ENCODE data around the gene INSRR.

INSRR gene

DNA sequence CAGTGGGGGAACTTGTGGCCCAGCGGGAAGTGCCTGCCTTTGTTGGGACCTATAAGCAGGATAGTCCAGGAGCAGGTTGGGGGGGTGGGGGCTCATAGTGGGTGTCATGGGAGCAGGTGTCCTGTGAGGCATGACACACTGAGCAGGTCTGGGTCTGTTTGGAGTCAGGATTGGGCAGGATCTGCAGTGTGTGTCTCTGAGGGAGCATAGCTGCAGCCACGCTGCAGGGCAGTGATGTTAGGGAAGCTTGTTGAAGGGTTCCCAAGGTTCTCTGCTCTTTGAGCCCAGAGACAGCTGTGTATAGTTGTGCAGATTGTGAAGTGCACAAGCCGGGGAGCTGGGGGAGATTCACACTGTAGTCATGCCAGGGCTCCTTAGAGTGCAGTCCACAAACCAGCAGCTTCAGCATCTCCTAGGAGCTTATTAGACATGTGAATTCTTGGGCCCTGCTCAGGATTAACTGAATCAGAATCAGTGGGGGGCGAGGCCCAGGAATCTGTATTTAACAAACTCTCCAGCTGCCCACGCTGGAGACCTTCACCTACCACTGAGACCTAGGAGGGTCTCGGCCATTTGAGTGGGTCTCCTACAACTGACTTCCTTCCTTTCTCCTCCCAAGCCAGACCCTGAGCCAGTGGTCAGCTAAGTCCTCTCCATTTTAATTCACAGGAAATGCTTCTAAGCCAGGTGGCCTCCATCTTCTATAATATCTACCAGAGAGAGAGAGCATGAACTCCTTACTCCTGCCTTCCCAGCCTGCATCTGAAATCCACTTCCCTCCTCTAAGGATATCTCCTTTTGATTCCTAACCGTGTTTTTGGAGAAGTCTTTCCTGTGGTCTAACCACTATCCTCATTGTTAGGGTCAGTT, 11.1 kb downstream of the INSRR start:
- DNase-seq, result no peak

DNA sequence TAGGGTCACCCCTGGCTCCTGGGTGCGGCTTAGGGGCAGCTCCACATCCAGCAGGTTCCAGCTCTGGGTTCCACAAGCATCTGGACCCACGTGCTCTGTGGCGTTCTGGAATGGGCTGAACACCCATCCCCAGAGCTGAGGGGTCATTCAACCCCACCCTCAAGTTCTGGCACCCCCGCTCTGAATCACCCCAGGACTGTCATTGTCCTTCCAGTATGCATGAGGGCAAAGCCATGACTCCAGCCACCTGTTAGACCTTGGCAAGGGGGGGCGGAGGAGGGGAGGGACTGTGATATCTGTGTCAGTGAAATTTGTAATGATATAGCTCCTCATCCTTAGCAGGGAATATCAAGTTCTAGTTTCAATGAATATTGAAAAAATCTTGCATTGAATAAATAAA, 12.3 kb downstream of the INSRR start:
- no peak for DNase-seq

- DNase-seq, result no peak
Observed at GRCh38 chr1:156845953-156846545, 12.9 kb downstream of the INSRR start.

GRCh38 chr1:156845055-156845952, 13.6 kb downstream of the INSRR start:
- no peak for DNase-seq

DNA sequence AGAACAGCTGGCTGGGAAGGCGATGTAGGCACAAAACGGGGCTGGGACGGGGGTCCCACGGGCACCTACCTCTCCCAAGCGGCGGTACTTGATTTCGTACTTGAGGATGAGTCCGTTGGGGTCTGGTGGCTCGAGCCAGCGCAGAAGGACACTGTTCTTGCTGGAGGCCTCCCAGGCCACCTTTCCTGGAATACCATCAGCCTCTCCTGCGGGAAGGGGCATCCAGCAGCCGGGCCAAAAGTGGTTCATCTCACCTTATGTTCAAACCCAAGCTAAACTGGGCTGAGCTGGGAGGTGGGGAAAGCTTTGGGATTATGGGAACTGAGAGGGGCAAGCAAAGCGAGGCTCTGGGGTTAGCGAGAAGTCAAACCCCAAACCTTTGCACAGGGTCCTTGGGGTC, 14.3 kb downstream of the INSRR start:
- no peak for DNase-seq

DNA sequence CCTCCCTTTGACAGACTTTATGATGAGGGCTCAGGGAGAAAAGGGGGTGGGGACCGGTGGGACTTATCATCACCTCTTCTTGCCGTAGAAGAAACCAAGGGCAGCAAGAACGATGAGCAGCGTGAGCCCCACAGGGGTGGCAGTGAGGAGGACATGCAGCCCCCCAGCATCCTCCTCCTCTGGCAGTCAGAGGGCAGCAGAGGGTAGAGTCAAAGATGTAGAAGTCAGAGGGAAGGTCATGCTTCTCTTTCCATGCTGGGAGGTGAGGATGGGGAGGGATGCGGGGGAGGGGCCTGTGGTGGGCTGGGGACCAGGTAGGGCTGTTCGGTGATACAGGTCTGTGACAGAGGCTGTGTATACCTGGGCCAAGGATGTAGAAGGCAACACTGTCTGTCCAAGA, 14.8 kb downstream of the INSRR start:
- DNase-seq, result no peak

DNA sequence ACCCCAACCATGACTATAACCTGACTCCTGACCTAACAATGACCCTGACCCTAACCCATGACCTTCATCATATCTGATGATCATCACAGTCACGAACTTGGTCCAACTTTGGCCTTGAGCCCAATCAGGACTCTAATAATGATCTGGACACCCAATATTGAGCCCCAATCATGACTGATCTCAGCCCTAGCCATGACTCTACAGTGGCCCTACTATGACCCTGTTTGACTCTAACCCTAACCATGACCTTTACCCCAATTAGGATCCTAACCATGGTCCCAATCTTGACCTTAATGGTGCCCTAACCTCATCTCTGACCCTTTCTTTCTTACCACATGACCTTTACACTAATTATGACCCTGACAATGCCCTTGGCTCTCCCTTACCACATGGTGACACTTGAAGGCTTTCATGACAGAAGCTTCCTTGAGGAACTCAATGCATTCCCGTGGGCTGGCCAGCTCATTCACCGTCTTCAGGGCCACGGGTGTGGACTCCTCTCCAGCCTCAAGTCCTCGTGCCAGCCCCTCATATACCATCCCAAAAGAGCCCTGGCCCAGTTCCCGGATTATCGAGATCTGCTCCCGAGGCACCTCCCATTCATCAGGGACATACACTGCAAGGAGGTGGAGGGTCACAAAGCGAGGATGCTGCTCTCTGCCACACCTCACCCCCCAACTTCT, 16.2 kb downstream of the INSRR start:
- no peak for DNase-seq

- no peak for DNase-seq
Observed at GRCh38 chr1:156841295-156841855, 17.5 kb downstream of the INSRR start.

GRCh38 chr1:156840898-156841279, 18.0 kb downstream of the INSRR start:
- DNase-seq, result no peak

GRCh38 chr1:156840186-156840897, 18.6 kb downstream of the INSRR start:
- DNase-seq, result no peak

DNA sequence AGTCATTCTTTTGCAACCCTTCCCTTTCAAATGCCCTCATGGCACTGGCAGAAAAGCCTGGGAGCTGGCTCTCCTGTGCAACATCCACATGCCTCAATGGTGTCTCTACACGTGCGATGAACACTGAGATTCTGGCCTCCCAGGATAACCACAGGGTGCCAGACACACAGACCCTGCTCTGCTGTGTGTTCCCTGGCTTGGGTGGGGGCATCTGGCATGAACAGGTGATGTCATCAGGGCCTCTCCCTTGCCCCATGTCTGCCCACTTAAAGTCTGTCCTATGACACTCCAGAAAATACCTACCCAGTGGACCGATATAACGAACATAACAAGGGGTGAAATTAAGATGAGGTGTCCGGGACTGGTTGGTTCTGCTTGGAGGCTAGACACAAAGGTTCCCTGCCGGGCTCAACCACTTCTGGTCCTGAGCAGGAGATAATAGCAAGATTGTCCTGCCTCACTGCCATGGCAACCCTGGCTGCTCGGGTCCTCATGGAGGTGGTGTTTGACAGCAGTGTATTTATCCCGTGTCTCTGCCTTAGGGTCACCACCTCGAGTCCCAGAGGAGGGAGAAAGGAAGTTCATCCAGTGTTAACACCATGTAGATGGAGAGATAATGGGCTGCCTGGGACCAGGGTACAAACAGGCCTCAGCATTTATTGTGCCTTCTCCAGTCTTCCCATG, 19.3 kb downstream of the INSRR start:
- no peak for DNase-seq

DNA sequence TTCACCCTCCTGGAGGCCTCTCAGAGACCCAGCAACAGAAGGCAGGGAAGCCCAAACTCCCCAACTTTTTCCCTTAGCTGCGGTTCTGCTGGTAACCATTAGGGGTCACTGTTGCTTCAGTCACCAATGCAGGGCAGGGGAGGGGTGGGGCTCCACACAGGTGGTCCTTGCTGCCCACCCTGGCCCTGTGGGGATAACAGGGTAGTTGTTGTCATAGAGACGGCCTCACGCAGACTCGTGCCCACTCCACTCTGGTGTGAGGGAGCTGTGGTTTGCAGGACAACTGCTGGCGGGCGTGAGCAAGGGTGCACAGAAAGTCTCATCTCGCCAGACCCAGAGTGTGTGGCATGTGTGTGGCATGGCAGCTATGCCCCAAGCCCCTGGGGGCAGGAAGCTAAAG, 19.9 kb downstream of the INSRR start:
- no peak for DNase-seq

DNA sequence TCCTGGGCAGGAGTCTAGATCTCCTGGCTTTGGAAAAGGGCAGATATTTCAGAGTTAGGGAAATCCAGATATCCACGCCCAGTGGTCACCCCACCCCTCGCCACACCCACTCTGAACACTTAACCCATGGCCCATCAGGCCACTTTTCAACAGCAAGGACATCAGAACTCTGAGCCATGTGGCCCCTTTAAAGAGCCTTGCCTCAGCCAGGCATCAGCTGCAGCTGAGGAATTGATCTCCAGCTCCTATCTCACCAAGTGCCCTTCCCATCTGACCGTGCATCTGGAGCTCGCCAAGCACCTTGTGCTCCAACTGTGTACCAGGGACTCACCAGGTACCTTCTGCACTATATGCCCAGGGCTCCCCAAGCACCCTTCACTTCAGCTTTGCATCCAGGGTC, 22.0 kb downstream of the INSRR start:
- DNase-seq, result no peak

DNA sequence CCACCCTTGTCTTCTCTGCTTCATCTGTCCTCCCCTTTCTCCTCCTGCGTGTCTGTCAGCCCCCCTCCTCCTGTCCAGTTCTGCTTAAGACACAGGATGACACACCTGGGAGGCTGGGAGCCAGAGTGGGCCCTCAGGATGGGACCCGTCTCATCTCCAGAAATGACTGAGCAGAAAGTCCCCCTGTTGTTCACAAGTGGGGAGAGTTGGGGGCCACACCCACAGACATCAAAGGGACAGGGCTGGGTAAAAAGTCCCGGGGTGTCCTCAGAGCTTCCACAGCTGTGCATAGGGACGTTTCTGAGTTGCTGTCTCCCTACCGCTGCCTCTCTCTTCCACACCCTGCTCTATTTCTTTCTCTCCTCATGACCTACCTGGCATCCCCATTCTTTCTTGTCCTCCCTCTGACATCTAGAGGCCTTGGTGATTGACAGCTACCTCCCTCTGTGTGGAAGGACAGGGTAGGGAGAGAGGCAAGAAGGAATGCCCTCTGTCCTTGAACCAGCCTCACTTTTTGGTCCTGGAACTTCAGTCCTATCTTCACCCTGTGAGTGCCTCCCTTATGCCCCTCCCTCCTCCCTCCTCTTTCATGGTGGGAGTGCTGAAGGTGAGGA, 22.8 kb downstream of the INSRR start:
- no peak for DNase-seq

DNA sequence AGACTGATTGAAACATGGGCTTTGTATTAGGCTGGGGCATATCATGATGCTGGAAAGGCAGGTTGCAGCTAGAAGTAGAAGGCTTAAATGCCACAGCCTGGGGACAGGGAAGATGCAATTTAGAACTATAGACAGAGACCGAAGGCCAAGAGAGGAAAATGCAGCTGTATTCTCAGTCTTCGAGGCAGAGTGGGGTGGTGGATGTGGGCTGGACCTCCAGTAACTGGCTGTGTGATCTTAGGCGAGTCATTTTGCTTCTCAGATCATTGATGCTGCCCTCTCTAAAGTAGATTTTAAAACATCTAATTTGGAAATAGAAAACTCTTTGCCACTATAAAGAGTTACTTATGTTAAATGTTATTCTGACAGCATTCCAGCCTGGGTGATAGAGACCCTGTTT, 24.6 kb downstream of the INSRR start:
- DNase-seq, result no peak

DNA sequence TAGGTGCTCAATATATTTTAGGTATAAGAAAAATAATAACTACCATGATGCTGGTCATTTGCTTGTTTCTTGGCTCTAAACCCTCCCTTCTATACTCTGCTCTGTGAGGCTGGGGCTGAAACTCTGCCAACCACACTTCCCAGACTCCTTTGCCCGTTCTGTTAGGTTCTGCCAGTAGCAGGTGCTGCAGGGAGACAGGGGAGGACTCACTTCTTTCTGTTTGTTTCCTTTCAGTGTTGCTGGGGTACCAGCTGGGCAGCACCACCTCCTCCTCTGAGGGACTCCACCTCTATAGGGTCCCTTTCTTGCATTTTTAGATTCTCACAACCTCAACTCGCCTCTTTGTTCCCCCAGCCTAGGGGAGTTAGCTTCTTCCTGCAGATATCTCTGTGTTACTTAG, 25.3 kb downstream of the INSRR start:
- no peak for DNase-seq

GRCh38 chr1:156832434-156832833, 26.5 kb downstream of the INSRR start:
- no peak for DNase-seq

GRCh38 chr1:156828400-156829124, 30.4 kb downstream of the INSRR start:
- DNase-seq, result no peak

DNA sequence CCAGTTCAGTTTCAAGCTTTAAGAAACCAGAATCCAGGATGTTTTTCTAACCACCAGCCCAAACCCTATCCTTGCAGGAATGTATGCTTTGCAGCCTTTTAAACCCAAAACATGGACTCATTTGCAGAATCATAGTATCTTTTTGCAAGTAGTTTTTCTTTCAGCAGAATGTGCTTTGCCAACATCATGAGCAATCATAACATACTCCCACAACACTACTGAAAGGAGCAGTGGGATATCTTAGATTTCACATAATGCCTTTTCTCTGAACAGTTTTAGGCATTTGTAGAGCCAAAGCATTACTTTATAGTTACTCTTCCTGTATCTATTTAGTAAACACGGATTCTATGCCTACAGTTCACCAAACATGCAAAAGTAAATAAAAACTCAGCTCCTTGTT, 32.3 kb downstream of the INSRR start:
- no peak for DNase-seq

DNA sequence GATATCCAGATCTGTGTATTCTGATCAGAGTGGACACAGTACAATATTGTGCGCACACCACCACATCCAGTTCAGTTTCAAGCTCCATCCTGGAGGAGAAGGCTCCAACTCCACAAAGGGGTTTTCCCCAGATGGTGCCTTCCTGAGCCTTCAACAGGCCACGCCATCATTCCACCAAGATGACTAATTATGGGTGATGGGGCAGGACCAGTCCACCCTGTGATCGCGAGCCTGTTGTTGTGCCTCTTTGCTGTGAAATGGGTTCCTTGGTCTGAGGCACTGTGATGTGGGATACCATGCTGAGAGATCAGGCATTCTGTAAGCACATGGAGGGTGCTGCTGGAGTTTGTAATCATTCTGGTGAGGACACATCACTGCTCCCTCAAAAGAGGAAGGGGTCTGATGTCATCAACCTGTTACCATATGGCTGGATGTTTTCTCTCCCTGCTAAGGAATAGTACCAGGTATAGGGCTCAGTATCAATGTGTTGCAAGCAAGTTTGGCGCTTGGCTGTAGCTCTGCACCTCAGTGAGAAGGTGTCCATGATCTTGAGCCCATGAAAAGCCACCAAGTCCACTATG, 35.6 kb downstream of the INSRR start:
- DNase-seq, result no peak
